ENCODE results near the gene OR2F1. TPM values are rescaled to one million over a fixed set of nuclear protein-coding genes. Genes with fewer than 3 reads are reported as not detected.

OR2F1 gene
- total and polyA plus RNA-seq, 9 donors, result not detected

DNA sequence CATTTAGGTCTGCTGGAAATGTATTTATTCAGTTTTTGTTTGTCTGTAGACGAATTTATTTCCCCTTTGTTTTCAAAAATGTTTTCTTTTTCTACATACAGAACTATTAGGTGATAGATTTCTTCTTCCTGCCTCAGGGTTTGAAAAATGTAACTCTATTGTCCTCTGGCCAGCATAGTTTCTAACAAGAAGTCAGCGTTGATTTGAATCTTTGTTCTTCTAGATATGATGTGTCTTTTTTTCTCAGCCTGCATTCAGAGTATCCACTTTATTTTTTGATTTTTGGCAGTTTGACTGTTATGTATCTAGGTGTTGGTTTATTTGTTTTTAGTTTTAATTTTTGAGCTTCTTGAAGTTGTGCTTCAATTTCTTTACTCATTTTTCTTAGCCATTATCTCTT, 7.5 kb upstream of the OR2F1 start:
- WGBS, 3 donors, result 88 to 92% (median 91%) methylated on average over 2 of the region's 2 CpGs
- Histone ChIP-seq H3K9me3 (no peaks in the 10 kb centered on the region), H3K4me3 (no peak overlapping the region), H3K27ac (no peak overlapping the region), H3K27me3 (no peaks in the 10 kb centered on the region), H3K4me1 (ENCODE audit: insufficient read depth) (no peaks in the 10 kb centered on the region), H3K36me3 (no peaks in the 10 kb centered on the region)
- intact Hi-C loops (cut with DNase I), result no loop called here
- TF ChIP-seq, protein P1, sequence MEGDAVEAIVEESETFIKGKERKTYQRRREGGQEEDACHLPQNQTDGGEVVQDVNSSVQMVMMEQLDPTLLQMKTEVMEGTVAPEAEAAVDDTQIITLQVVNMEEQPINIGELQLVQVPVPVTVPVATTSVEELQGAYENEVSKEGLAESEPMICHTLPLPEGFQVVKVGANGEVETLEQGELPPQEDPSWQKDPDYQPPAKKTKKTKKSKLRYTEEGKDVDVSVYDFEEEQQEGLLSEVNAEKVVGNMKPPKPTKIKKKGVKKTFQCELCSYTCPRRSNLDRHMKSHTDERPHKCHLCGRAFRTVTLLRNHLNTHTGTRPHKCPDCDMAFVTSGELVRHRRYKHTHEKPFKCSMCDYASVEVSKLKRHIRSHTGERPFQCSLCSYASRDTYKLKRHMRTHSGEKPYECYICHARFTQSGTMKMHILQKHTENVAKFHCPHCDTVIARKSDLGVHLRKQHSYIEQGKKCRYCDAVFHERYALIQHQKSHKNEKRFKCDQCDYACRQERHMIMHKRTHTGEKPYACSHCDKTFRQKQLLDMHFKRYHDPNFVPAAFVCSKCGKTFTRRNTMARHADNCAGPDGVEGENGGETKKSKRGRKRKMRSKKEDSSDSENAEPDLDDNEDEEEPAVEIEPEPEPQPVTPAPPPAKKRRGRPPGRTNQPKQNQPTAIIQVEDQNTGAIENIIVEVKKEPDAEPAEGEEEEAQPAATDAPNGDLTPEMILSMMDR (IDR thresholded peaks at IDR 0.05), result no peak
- no peak for TF ChIP-seq POLR2A (IDR thresholded peaks at IDR 0.05)
- no peak for TF ChIP-seq EP300 (IDR thresholded peaks at IDR 0.05)
- DNase-seq, result no peak

DNA sequence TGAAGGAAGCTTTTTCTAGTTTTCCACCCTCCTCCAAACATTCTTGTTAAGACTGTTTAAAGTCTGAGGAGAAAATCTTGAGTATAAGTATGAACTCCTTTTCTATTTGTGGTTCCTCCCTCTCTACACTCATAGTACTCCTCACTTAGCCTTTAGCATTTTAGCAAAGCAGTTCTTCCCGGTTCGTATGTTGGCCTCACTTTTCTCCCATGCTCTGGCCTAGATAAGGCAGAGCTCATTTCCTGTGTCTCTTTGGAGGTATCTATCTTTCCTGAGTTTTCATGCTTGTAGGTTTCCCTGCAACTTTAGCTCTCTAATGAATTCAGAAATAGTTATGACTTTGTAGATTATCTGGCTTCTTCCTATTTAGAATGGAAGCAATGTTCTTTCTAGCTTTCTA, 5.9 kb upstream of the OR2F1 start:
- intact Hi-C loops (cut with DNase I), result no loop called here
- no peak overlapping the region for H3K4me3 ChIP-seq
- H3K27ac ChIP-seq, result no peak overlapping the region
- no peaks in the 10 kb centered on the region for H3K36me3 ChIP-seq
- no peak for DNase-seq
- 32 to 44% (median 38%) methylated on average over 2 of the region's 2 CpGs for WGBS, 3 donors
- no peaks in the 10 kb centered on the region for H3K4me1 ChIP-seq (ENCODE audit: insufficient read depth)
- H3K27me3 ChIP-seq, result no peaks in the 10 kb centered on the region
- H3K9me3 ChIP-seq, result no peaks in the 10 kb centered on the region
- no peak for TF ChIP-seq EP300 (IDR thresholded peaks at IDR 0.05)
- TF ChIP-seq, protein P1 (IDR thresholded peaks at IDR 0.05), result no peak
- no peak for TF ChIP-seq POLR2A (IDR thresholded peaks at IDR 0.05)

DNA sequence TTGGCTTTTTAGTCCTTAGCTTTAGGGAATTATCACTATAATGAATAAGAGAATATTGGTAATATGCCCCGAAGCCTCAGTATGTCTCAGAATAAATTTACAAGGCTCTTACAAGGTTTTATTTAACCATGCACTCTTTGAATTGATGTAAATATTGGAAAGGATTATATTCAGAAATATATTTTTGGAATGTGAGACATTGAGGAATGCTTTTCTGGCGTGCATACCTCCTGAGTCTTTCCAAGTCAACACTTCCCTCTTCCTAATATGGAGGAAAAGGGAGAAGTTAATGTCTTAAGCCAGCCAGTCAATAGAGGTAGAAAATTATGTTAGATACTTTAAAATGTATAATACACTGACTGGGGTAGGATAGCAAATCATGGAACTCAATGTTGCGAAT, 1.2 kb upstream of the OR2F1 start:
- Histone ChIP-seq H3K27me3 (no peaks in the 10 kb centered on the region), H3K36me3 (no peaks in the 10 kb centered on the region), H3K9me3 (no peaks in the 10 kb centered on the region), H3K27ac (no peak overlapping the region), H3K4me1 (ENCODE audit: insufficient read depth) (no peaks in the 10 kb centered on the region), H3K4me3 (no peak overlapping the region)
- no peak for DNase-seq
- TF ChIP-seq EP300 (IDR thresholded peaks at IDR 0.05), result no peak
- TF ChIP-seq, protein P1 (IDR thresholded peaks at IDR 0.05), result no peak
- TF ChIP-seq POLR2A (IDR thresholded peaks at IDR 0.05), result no peak
- 50 to 62% (median 59%) methylated on average over 3 of the region's 3 CpGs for WGBS, 3 donors
- intact Hi-C loops (cut with DNase I), result no loop called here

DNA sequence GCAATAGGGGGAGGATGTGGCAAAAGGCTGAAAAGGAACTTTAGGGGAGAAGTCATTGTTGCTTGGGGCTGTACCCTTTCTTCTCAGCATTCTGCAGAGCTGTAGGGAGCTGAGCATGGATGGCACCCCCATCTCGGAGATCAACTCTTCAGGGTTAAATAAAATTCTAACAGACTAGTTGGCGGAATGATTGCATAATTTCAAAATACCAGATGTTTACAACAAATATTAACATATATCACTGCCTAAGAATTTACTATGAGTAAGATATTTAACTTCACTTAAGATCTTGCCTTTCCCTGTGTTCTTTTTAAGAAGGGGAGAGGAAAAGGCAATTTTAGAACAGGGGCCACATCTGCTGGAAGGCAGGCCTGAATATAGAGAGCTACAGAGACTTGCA, 509 bp upstream of the OR2F1 start:
- H3K4me3 ChIP-seq, result no peak overlapping the region
- H3K27me3 ChIP-seq, result no peaks in the 10 kb centered on the region
- H3K9me3 ChIP-seq, result no peaks in the 10 kb centered on the region
- no peaks in the 10 kb centered on the region for H3K4me1 ChIP-seq (ENCODE audit: insufficient read depth)
- H3K36me3 ChIP-seq, result no peaks in the 10 kb centered on the region
- DNase-seq, result no peak
- WGBS, 3 donors, result 79 to 85% (median 81%) methylated on average over 2 of the region's 2 CpGs
- intact Hi-C loops (cut with DNase I), result no loop called here
- TF ChIP-seq, protein P1 (IDR thresholded peaks at IDR 0.05), result no peak
- TF ChIP-seq EP300 (IDR thresholded peaks at IDR 0.05) (no peak), POLR2A (IDR thresholded peaks at IDR 0.05) (no peak)
- no peak overlapping the region for H3K27ac ChIP-seq

DNA sequence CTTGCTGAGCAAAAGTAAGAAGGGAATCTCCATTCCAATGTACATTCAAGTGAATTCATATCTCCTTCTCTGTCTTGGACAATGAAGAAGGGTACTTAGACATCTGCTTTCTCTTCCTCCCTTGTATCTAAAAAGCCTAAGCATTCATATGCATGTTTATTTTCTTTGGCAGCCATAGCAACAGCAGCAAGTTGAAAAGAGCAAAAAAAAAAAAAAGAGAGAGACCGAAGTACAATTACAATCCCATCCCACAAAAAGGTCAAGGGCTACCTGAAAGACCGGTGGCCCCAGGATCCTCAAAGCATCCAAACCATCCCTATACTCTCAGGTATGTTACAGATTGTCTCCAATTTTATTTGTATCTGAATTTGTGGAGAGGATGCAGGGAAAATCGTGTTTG, 4.1 kb downstream of the OR2F1 start:
- Histone ChIP-seq H3K36me3 (no peaks in the 10 kb centered on the region), H3K9me3 (no peaks in the 10 kb centered on the region), H3K27ac (no peak overlapping the region), H3K4me3 (no peak overlapping the region), H3K27me3 (no peaks in the 10 kb centered on the region), H3K4me1 (ENCODE audit: insufficient read depth) (no peaks in the 10 kb centered on the region)
- TF ChIP-seq, protein P1 (IDR thresholded peaks at IDR 0.05), result no peak
- no peak for TF ChIP-seq EP300 (IDR thresholded peaks at IDR 0.05)
- no peak for TF ChIP-seq POLR2A (IDR thresholded peaks at IDR 0.05)
- no peak for DNase-seq
- intact Hi-C loops (cut with DNase I), result no loop called here
- 41 to 49% (median 48%) methylated on average over 3 of the region's 3 CpGs for WGBS, 3 donors
